K562 (cell line): ENCODE data around the gene ZSWIM8. TPM values are rescaled to one million over a fixed set of nuclear protein-coding genes. Genes with fewer than 3 reads are reported as not detected.

Experiments
- ATAC-seq: fragments of 200-7000 bp; cut with Tn5 transposase; 3 replicates; pipeline ENCODE4 v1.9.1; 2020; ENCODE audit warnings: moderate library complexity
- BruUV-seq: library from RNA; stranded (reverse); fragments of 400-500 nt; replicated peaks from 2 replicates; lab custom pipeline; 2021; lab: Mats Ljungman, UMichigan
- CTCF ChIA-PET: fragments of 300-600 bp; formaldehyde crosslinking; extraction: SDS; loops from one replicate; lab custom pipeline; 2021; ENCODE audit warnings: low intra/inter-chr PET ratio; lab: Yijun Ruan, JAX
- POLR2A ChIA-PET: fragments of 300-600, 350-650 bp; sonication (Branson Sonifier 250); formaldehyde crosslinking; extraction: SDS; loops from one replicate; lab custom pipeline; 2021; ENCODE audit warnings: antibody characterized with exemption, inconsistent platforms; lab: Yijun Ruan, JAX
- DNase-seq, 4 experiments: peaks; one replicate each; pipeline versions ENCODE4 v3.0.0 to v3.0.0-alpha.2; 2011 to 2018; ENCODE audit warnings: low spot score in 3 of 4, mixed read lengths in 3 of 4; ENCODE audit errors: extremely low read depth in 1 of 4
- FAIRE-seq: peaks from 2 replicates; lab custom pipeline; 2011; peaks lifted over from hg19 to GRCh38; lab: Jason Lieb, UNC
- H2AFZ ChIP-seq: 2 replicates; pipeline ENCODE4 v1.6.0; 2011; ENCODE audit warnings: low read depth, low read length, control low read depth, inconsistent platforms
- H3K27ac ChIP-seq: fragments of 200-600 bp; 3 replicates; pipeline ENCODE4 v1.8.0; 2011; ENCODE audit warnings: low read depth, mild to moderate bottlenecking, control low read depth, inconsistent platforms, low read length, moderate library complexity, mixed read lengths; ENCODE audit errors: extremely low read depth
- H3K27me3 ChIP-seq, 2 experiments: fragments of 300-600 bp in 1 of 2; 2 replicates in 1 of 2; 3 replicates in 1 of 2; pipeline versions ENCODE4 v1.6.0 to v1.8.0; 2011; ENCODE audit warnings: inconsistent platforms in 2 of 2, low read length in 2 of 2, mild to moderate bottlenecking in 1 of 2, mixed read lengths in 1 of 2, moderate library complexity in 1 of 2; ENCODE audit not compliant: control insufficient read depth in 2 of 2, insufficient read depth in 2 of 2
- H3K36me3 ChIP-seq: fragments of 300-600 bp; 3 replicates; pipeline ENCODE4 v1.8.0; 2011; ENCODE audit warnings: mild to moderate bottlenecking, low read length, inconsistent platforms; ENCODE audit not compliant: control insufficient read depth, insufficient read depth
- H3K4me1 ChIP-seq, 2 experiments: fragments of 200-600 bp in 1 of 2; replicated peaks in 1 of 2; 2 replicates in 1 of 2; 3 replicates in 1 of 2; pipeline versions ENCODE4 v1.5.1 to v1.8.0; 2011; ENCODE audit warnings: inconsistent platforms in 2 of 2, low read length in 2 of 2, mild to moderate bottlenecking in 1 of 2, mixed read lengths in 1 of 2, moderate library complexity in 1 of 2; ENCODE audit not compliant: control insufficient read depth in 2 of 2, insufficient read depth in 2 of 2
- H3K4me2 ChIP-seq: 2 replicates; pipeline ENCODE4 v1.6.1; 2011; ENCODE audit warnings: low read length, control low read depth, inconsistent platforms, mixed read lengths; ENCODE audit not compliant: insufficient read depth
- H3K4me3 ChIP-seq: fragments of 200-600 bp; sonication (generic), shearing (Covaris generic); 2 replicates; pipeline ENCODE4 v1.5.1; 2016; ENCODE audit warnings: control low read depth, inconsistent platforms
- H3K79me2 ChIP-seq: fragments of 200-600 bp; 3 replicates; pipeline ENCODE4 v1.8.0; 2011; ENCODE audit warnings: low read length, inconsistent platforms; ENCODE audit not compliant: control insufficient read depth, insufficient read depth
- H3K9ac ChIP-seq, 2 experiments: 2 replicates each; pipeline versions ENCODE4 v1.6.0 to v1.6.1; 2011; ENCODE audit warnings: low read depth in 2 of 2, low read length in 2 of 2, control low read depth in 1 of 2, inconsistent platforms in 1 of 2, mild to moderate bottlenecking in 1 of 2, mixed read lengths in 1 of 2; ENCODE audit not compliant: insufficient read depth in 1 of 2
- H3K9me1 ChIP-seq: one replicate; pipeline ENCODE4 v1.6.0; 2011; ENCODE audit warnings: inconsistent platforms, mild to moderate bottlenecking, low read length, moderate library complexity; ENCODE audit not compliant: control insufficient read depth, insufficient read depth
- H3K9me3 ChIP-seq: replicated peaks from 2 replicates; pipeline ENCODE4 v1.5.1; 2011; ENCODE audit warnings: low read depth, low read length, inconsistent platforms; ENCODE audit not compliant: control insufficient read depth, insufficient read depth
- H4K20me1 ChIP-seq: replicated peaks from 2 replicates; pipeline ENCODE4 v1.6.1; 2011; ENCODE audit warnings: low read length, inconsistent platforms, mixed read lengths; ENCODE audit not compliant: control insufficient read depth, insufficient read depth
- ARID1B ChIP-seq: fragments of 450-650 bp; IDR thresholded peaks from 2 replicates; pipeline ENCODE4 v1.6.1; 2016; ENCODE audit warnings: antibody characterized with exemption, mild to moderate bottlenecking, inconsistent platforms
- BRD4 ChIP-seq: fragments of 200-600 bp; sonication (generic); IDR thresholded peaks from 2 replicates; pipeline ENCODE4 v1.6.1; 2017; ENCODE audit warnings: inconsistent platforms
- CBFA2T3 ChIP-seq: fragments of 450-650 bp; IDR thresholded peaks from 2 replicates; pipeline ENCODE4 v1.6.1; 2017
- CBX1 ChIP-seq: sonication (generic); IDR thresholded peaks from 2 replicates; pipeline ENCODE4 v1.6.1; 2016; ENCODE audit warnings: antibody characterized with exemption, low read depth, mild to moderate bottlenecking
- DACH1 ChIP-seq: fragments of 450-650 bp; IDR thresholded peaks from 2 replicates; pipeline ENCODE4 v1.6.1; 2018; ENCODE audit not compliant: partially characterized antibody
- FOXA3 ChIP-seq, 2 experiments: fragments of 450-650 bp in 1 of 2; sonication (generic) in 1 of 2; formaldehyde crosslinking; IDR thresholded peaks in 1 of 2; conservative IDR thresholded peaks in 1 of 2; 2 replicates each; pipeline versions ENCODE4 v1.4.0 to v1.8.0; 2020 to 2022; ENCODE audit warnings: mild to moderate bottlenecking in 2 of 2, missing genetic modification reagents in 1 of 2
- GTF2E2 ChIP-seq: fragments of 200-800 bp; sonication (Bioruptor generic); IDR thresholded peaks from 2 replicates; pipeline ENCODE4 v1.6.1; 2016; ENCODE audit warnings: missing genetic modification characterization, missing compliant biosample characterization
- ILF3 ChIP-seq: fragments of 450-650 bp; IDR thresholded peaks from 2 replicates; pipeline ENCODE4 v1.6.1; 2018; ENCODE audit warnings: antibody characterized with exemption, mild to moderate bottlenecking, moderate library complexity, borderline replicate concordance
- NFXL1 ChIP-seq: fragments of 450-650 bp; formaldehyde crosslinking; IDR thresholded peaks from 2 replicates; pipeline ENCODE4 v1.4.0; 2021; ENCODE audit warnings: mild to moderate bottlenecking
- NR2C2 ChIP-seq, 2 experiments: fragments of 200-800 bp in 1 of 2; sonication (Bioruptor generic) in 1 of 2; sonication (generic) in 1 of 2; formaldehyde crosslinking in 1 of 2; IDR thresholded peaks; 2 replicates each; pipeline versions ENCODE4 v1.6.1 to v1.8.0; 2016 to 2022; ENCODE audit warnings: mild to moderate bottlenecking in 1 of 2, missing compliant biosample characterization in 1 of 2, missing genetic modification characterization in 1 of 2, missing genetic modification reagents in 1 of 2
- TCF3 ChIP-seq: sonication (generic); formaldehyde crosslinking; IDR thresholded peaks from 2 replicates; pipeline ENCODE4 v1.4.0; 2020; ENCODE audit warnings: mild to moderate bottlenecking, missing genetic modification reagents
- THAP12 ChIP-seq: fragments of 250-450 bp; sonication (Bioruptor Pico); IDR thresholded peaks from 2 replicates; pipeline ENCODE4 v1.9.0; 2021; ENCODE audit warnings: mild to moderate bottlenecking, inconsistent platforms
- VEZF1 ChIP-seq: fragments of 200-800 bp; sonication (Bioruptor generic); IDR thresholded peaks from 2 replicates; pipeline ENCODE4 v1.6.1; 2017; ENCODE audit warnings: missing genetic modification characterization, missing compliant biosample characterization
- ZFX ChIP-seq: sonication (generic); formaldehyde crosslinking; IDR thresholded peaks from 2 replicates; pipeline ENCODE4 v1.8.0; 2022; ENCODE audit warnings: mild to moderate bottlenecking, missing genetic modification reagents, moderate library complexity
- ZNF175 ChIP-seq: fragments of 200-800 bp; sonication (Bioruptor generic); IDR thresholded peaks from 2 replicates; pipeline ENCODE4 v1.6.1; 2016; ENCODE audit warnings: low read depth, mild to moderate bottlenecking, missing genetic modification characterization, missing compliant biosample characterization
- ZNF263 ChIP-seq: sonication (generic); formaldehyde crosslinking; IDR thresholded peaks from 2 replicates; pipeline ENCODE4 v1.8.0; 2022; ENCODE audit warnings: mild to moderate bottlenecking, missing genetic modification reagents, borderline replicate concordance
- ZNF384 ChIP-seq: IDR thresholded peaks from 2 replicates; pipeline ENCODE4 v1.6.1; 2012; ENCODE audit warnings: low read depth, low read length, improper control_type of control experiment
- ZNF589 ChIP-seq: fragments of 200-800 bp; sonication (Bioruptor generic); IDR thresholded peaks from 2 replicates; pipeline ENCODE4 v1.6.1; 2016; ENCODE audit warnings: low read depth, missing genetic modification characterization, missing compliant biosample characterization
- WGBS: fragments of 100-300 bp; shearing (Covaris generic); methylation state at CpG from one replicate; pipeline ENCODE4 v1.1.6; 2016; ENCODE audit warnings: low coverage, mixed read lengths; ENCODE audit not compliant: insufficient coverage; ENCODE audit errors: missing lambda C conversion rate; 5-methylcytosine and 5-hydroxymethylcytosine counted together
- in situ Hi-C: fragments of 300-500 bp; cut with MboI; formaldehyde crosslinking; loops from 4 replicates; pipeline ENCODE4 v1.15.0; 2018; ENCODE audit warnings: inconsistent platforms, mixed read lengths
- intact Hi-C: fragments of 100-400 bp; cut with micrococcal nuclease; formaldehyde crosslinking; loops from 2 replicates; pipeline ENCODE4 v1.14.2; 2022
- polyA plus RNA-seq, 8 experiments: library from polyadenylated mRNA; depleted of rRNA in 4 of 8; stranded (reverse) in 5 of 8; unstranded in 3 of 8; fragments of >200 nt; fragmentation: Nextera tagmentation in 2 of 8; fragmentation: Illumina TruSeq in 1 of 8; extraction: Ambion mirVana in 2 of 8; extraction: Trizol in 1 of 8; gene quantifications; 2 replicates each; pipeline versions ENCODE4 v1.2.1 to v1.2.3, GENCODE V29; 2011 to 2014; ENCODE audit warnings: inconsistent platforms in 1 of 8, missing spikeins in 1 of 8
- total RNA-seq, 7 experiments: library from RNA; depleted of rRNA in 6 of 7; stranded (reverse); fragments of >200 nt in 6 of 7; fragmentation: Illumina TruSeq in 2 of 7; extraction: Trizol in 2 of 7; gene quantifications; 2 replicates each; pipeline versions ENCODE4 v1.2.1 to v1.2.3, GENCODE V29; 2011 to 2021; ENCODE audit warnings: low replicate concordance in 1 of 7

ZSWIM8 gene
- total and polyA plus RNA-seq, 9 of the 15 experiments (the other 6 are each of a cell fraction or from before 2014, with no cell fraction given): 5.6 to 47.8 (median 26.7) TPM

GRCh38 chr10:73816917-73817729, 31.7 kb downstream of the ZSWIM8 start:
- ChIA-PET CTCF (interaction anchor here (1.1 kb wide), 1 partner anchor 32 kb away, joined by 3 read pairs; no protein-coding TSS in a partner anchor), POLR2A (interaction anchor here (0.6 to 1.7 kb wide), 5 partner anchors 10 to 1978 kb away, joined by 3 to 12 read pairs (median 3); no protein-coding TSS in a partner anchor)
- Histone ChIP-seq H3K9me3 (no peaks in the 10 kb centered on the region), H3K79me2 (no peaks in the 10 kb centered on the region; the same call in 2 of the 3 replicates), H3K36me3 (peaks cover 50% of the 10 kb centered on the region; the same call in 2 of the 3 replicates), H3K9me1 (no peaks in the 10 kb centered on the region), H3K4me2 (peak overlapping the region; percentile 51), H3K27ac (peak overlapping the region; percentile 62), H3K4me1 (peaks cover 42 to 44% of the 10 kb centered on the region in 2 experiments), H3K9ac (peak overlapping the region; percentile 3 to 48; a peak in 3 of 4 replicates), H3K4me3 (no peak overlapping the region), H3K27me3 (no peaks in the 10 kb centered on the region), H2AFZ (peak overlapping the region; percentile 45), H4K20me1 (no peaks in the 10 kb centered on the region)
- intact Hi-C loops: no loop called here
- BruUV-seq: no TSS peak
- WGBS: 35% methylated on average over 10 of the region's 10 CpGs
- peak; percentile 78 for FAIRE-seq
- peak; percentile 54 for ATAC-seq
- in situ Hi-C loops: no loop called here
- DNase-seq: peak; percentile 71 to 80 (median 76)
- 0 out of 2 replicates have a peak, but pooled peaks have one; percentile 69 for TF ChIP-seq ZNF175
- TF ChIP-seq NFXL1 (CRISPR knock-in tag): no peak
- no peak for TF ChIP-seq ZNF263 (CRISPR knock-in tag)
- TF ChIP-seq BRD4: no peak
- TF ChIP-seq ZNF589 (CRISPR knock-in tag): peak; percentile 78
- TF ChIP-seq TCF3 (CRISPR knock-in tag): peak; percentile 66
- peak; percentile 74 for TF ChIP-seq CBFA2T3
- TF ChIP-seq ZFX (CRISPR knock-in tag): peak; percentile 53
- TF ChIP-seq GTF2E2: no peak
- 0 out of 4 replicates have a peak, but pooled peaks of 1 of the 2 experiments have one; percentile 18 for TF ChIP-seq FOXA3 (CRISPR knock-in tag; conservative IDR thresholded peaks at IDR 0.05 in 1 of 2, IDR thresholded peaks at IDR 0.05 in 1 of 2)
- peak; percentile 82 for TF ChIP-seq DACH1
- 0 out of 2 replicates have a peak, but pooled peaks have one; percentile 34 for TF ChIP-seq THAP12 (CRISPR knock-in tag)
- no peak for TF ChIP-seq CBX1
- no peak for TF ChIP-seq VEZF1 (CRISPR knock-in tag)
- peak; percentile 59 for TF ChIP-seq ARID1B
- no peak for TF ChIP-seq ILF3
- peak; percentile 79 for TF ChIP-seq ZNF384
- no peak for TF ChIP-seq NR2C2 (CRISPR knock-in tag; IDR thresholded peaks at IDR 0.05)
- 0 out of 2 replicates have a peak, but pooled peaks have one; percentile 30 for TF ChIP-seq NR2C2 (tag; IDR thresholded peaks at IDR 0.05)
